ENCODE data around the gene SESTD1. TPM values are rescaled to one million over a fixed set of nuclear protein-coding genes. Genes with fewer than 3 reads are reported as not detected.
"Not testable (repeated sequence)": the region's sequence is repeated elsewhere in the genome, so short reads cannot be mapped to it uniquely, and the experiment has no call there.

The SESTD1 gene
- total and polyA plus RNA-seq, 2 of the 4 experiments (the other 2 are of a cell fraction): 8.4 to 12.7 TPM

DNA sequence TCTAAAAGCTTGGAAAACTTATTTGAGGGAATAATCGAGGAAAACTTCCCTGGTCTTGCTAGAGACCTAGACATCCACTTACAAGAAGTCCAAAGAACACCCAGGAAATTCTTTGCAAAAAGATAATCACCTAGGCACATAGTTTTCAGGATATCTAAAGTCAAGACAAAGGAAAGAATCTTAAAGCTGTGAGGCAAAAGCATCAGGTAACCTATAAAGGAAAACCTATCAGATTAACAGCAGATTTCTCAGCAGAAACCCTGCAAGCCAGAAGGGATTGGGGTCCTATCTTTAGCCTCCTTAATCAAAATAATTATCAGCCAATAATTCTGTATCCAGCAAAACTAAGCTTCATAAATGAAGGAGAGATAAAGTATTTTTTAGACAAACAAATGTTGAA lies 56.4 kb downstream of the SESTD1 start:
- peaks cover 25 to 28% of the 10 kb centered on the region in 2 experiments for H3K79me1 ChIP-seq (ENCODE audit: low read depth in 1 of 2, low read length in 2 of 2)
- DNase-seq; intact Hi-C loops (cut with micrococcal nuclease); POLR2A ChIA-PET (ENCODE audit: unreplicated experiment); H3K4ac ChIP-seq (ENCODE audit: low read depth, low read length); ATAC-seq (ENCODE audit: low read depth); H2BK5ac ChIP-seq (ENCODE audit: low read depth, low read length, poor library complexity, severe bottlenecking); H3K9ac ChIP-seq (ENCODE audit: low read depth, low read length); H3K14ac ChIP-seq (replicated peaks; ENCODE audit: low read depth, low read length); H3K23ac ChIP-seq (ENCODE audit: low read depth, low read length); H2AK5ac ChIP-seq (ENCODE audit: low read depth, low read length); H2BK15ac ChIP-seq (ENCODE audit: low read depth, low read length); H4K20me1 ChIP-seq (ENCODE audit: insufficient read depth, low read length); H3K4me3 ChIP-seq (ENCODE audit: insufficient read depth, low read depth, low read length); H3K27me3 ChIP-seq (ENCODE audit: control insufficient read depth, insufficient read depth, low read length); H2AFZ ChIP-seq (replicated peaks; ENCODE audit: low read length, poor library complexity); in situ Hi-C loops (cut with MboI; ENCODE audit: low sequenced_read_pairs); H3K18ac ChIP-seq (ENCODE audit: low read depth, low read length); BruUV-seq (replicated peaks); H2BK20ac ChIP-seq (ENCODE audit: low read depth, low read length); H3K36me3 ChIP-seq (ENCODE audit: control insufficient read depth, insufficient read depth, low read length); H3K4me1 ChIP-seq (ENCODE audit: control insufficient read depth, insufficient read depth, low read length); H4K5ac ChIP-seq (ENCODE audit: low read depth, low read length); dilution Hi-C loops (cut with HindIII; ENCODE audit: low sequenced_read_pairs, unreplicated experiment); H3K56ac ChIP-seq (ENCODE audit: extremely low read depth, insufficient read depth, low read length); CTCF ChIA-PET; H3K4me2 ChIP-seq (ENCODE audit: low read depth, low read length); H4K91ac ChIP-seq (ENCODE audit: insufficient read depth, low read depth, low read length); H2AK9ac ChIP-seq (replicated peaks; ENCODE audit: low read depth, low read length, poor library complexity); H3K9me1 ChIP-seq (ENCODE audit: insufficient read depth, low read length); H3K27ac ChIP-seq (ENCODE audit: insufficient read depth, low read length); H4K8ac ChIP-seq (ENCODE audit: low read depth in 2 of 2, low read length in 2 of 2); H2BK120ac ChIP-seq (ENCODE audit: low read depth, low read length): not testable (repeated sequence)
- WGBS, 2 experiments (ENCODE audit: extremely low coverage in 2 of 2, insufficient read length in 1 of 2): no CpG with 5 or more reads among the region's 1 CpG
- peaks cover 12% of the 10 kb centered on the region for H3K9me3 ChIP-seq (ENCODE audit: control insufficient read depth, insufficient read depth, low read length)
